CD4-positive, alpha-beta T cell treated with Interleukin-1 beta for 1 hour (primary cell): ENCODE data around the gene PRCC.
A peak's percentile ranks its signal among the peaks of the same experiment; 100 is the strongest.

ENCODE experiments used
- DNase-seq, 2 donors: peaks; one replicate each; pipeline ENCODE4 v3.0.0-alpha.2; 2020 to 2022

Gene PRCC

DNA sequence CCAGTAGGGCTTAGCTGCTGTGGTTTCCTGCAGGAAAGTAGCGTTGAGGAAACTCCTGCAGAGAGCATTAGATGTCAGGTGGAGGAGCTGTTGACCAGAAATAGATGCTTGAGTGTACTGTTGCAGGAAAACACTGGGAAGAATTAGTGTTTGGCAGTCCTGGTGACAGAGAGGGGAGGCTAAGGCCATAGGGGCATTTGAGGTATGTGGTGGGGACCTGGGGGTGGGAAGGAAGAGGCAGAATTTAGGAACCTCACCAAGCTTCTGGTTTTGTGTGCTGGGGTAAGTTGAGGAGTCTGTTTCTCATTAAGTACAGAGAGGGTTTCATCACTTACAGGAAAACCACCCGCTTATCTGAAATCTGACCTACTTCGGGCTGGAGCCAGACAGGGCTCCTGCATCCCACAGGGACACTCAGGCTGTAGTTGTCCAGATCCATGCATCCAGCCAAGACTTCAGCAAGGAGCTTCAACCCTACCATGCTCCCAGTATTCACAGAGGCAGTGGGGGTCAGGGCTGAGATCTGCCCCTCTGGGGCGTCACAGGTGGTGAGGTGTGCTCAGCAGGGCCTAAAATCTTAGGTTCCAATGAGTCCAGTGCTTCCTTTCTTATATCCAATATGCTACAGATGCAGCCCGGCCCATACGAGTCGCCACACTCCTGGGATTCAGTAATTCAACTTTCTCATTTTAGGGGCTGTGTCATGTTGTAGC lies 34.2 kb downstream of the PRCC start:
- DNase-seq = no peak

DNA sequence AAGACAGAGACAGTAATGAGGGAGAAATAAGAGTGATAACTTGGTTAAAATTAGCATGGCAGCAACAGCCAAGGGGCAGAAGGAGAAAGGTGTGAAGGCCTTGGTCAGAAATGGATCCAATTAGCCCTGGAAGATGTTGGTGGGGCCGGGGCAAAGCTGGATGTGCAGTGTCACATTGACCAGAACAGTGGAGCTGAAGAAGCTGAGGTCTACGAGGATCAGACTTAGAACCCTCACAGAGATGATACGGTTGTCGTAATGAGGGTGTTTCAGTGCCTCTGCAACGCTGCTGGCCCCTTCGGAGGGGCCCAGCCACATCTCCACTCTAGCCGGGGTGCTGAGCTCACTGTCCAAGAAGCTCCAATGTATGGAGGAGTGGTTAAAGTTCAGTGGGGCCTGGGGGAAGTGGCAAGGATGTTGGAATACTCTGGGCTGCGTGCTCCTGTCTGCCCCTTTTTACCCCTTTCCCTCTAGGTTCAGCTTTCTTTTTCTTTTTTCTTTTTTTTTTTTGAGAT lies 35.1 kb downstream of the PRCC start:
- no peak for DNase-seq

GRCh38 chr1:156803086-156803851 lies 35.9 kb downstream of the PRCC start:
- no peak for DNase-seq

GRCh38 chr1:156804026-156804425 lies 36.7 kb downstream of the PRCC start:
- DNase-seq = no peak

DNA sequence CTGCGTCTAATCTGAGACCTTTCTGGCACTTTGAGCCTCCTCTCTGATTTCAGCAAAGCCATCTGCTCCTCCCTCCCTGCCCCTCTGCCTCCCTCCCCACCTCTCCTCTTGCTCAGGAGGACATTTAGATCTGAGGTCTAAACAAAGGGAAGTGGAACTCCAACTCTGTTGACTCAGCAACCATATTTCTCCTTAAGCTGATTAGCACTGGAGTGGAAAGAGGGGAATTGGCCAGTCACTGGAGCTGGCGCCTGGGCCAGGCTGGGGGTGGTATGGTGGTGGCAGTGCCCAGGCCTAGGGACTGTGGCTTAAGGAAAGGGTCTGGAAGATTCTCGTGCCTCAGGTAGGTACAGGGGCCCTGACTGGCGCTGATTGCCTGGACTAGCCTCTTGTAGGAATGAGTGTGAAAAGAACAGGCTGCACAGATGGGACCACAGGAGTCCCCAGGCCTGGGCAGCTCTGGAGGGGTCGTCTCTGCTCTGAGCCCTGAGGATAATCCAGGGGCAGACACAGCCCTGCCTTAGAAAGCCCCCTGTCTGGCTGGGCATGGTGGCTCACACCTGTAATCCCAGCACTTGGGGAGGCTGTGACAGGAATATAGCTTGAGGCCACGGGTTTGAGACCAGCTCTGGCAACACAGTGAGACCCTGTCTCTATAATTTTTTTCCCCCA lies 37.4 kb downstream of the PRCC start:
- DNase-seq = no peak

GRCh38 chr1:156805766-156806511 lies 38.6 kb downstream of the PRCC start:
- no peak for DNase-seq

DNA sequence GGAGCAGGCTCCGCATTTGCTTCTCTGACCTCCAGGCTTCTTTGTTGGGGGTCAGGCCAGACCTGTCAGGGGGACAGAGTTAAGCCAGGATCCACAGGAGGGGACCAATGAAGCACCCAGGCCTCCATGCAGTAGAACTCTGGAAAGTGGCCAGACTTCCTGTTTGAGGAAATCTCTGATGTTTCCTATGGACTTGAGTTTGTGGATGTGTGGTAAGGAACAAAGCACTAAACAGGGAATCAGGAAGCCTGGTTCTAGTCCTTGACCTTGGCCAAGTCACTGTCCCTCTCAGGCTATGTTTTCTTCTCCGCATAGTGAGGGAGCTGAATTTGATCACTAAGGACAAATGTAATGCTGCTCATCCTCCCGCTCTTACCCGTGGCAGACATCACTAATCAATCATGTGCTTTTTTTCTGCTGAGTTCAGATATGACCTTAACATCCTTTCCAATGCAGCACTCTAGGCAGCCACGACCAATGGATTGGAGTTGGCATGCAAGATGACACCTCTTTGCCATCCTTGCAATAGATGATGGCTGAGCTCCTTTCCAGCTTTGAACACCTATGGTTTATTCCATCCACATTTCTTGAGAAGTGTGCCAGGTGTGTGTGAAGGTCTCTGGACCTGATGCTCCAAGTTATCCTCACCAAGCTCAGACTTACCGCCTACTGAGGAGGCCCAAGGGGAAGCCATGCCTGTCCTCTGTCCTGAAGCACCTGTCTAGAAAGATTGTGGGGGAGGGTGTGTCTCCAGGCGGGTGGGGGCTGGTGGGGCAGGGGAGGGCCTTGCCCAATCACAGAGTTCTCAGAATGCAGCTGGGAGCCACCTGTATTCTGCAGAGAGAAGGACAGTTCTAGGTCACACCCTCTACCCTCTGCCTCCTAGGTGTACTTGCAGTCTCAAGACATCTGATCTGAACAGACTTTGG lies 39.4 kb downstream of the PRCC start:
- no peak for DNase-seq

GRCh38 chr1:156807627-156808026 lies 40.3 kb downstream of the PRCC start:
- no peak for DNase-seq

DNA sequence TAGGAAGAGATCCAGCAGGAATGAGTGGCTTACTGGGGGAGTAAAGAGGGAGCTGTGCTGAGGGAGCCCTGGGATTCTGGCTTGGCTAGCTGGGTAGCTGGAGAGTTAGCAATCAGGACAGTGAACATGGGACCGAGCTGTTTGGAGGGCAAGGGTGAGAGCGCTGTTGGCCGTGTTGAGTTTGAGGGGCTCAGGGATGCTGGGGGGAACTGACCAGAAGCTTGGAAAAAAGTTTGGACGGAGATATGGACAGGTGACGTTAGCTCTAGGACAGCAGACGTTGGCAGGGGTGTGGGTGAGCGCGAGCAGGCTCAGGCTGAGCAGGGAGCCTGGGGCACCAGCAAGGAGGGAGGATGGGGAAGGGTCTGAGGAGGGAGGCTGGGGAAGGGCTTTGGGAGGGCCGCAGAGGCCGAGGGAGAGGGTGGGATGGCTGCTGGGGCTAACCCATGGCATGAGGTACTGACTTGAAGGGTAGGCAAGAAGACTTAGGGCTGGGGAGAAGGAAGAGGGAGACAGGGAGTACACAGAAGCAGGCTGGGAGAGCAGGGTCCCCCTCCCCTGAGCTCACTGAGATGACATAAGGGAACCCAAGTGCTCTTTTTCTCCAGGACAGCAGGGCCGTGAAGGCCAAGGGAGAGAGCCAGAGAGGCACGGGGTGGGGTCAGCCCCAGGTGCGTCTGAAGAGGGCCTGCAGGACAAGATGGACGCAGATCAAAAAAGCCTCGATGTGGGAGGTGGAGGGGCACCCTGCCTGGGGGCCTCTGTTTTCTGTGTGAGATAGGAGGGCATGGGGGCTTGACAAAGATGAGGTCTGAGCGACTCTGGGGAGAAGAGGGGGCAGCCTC lies 41.1 kb downstream of the PRCC start:
- no peak for DNase-seq

DNA sequence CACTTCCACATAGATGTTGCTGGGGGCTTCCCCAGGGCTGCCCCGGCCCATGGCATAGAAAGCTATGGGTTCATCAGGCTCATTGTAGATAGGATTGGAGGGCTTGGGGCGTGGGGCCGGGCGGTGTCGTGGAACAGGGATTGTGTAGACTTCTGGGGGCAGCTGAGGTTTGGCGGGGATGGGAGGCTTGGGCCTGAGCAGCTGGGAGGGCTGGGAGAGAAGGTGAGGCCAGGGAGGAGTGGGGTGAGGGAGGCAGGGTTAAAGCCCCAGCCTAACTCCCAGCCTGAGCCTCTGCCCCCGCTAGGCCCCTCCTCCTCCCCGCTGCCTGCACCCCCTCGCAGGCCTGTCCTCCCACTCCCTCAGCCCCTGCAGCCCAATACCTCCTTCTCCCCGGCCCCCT lies 41.9 kb downstream of the PRCC start:
- DNase-seq = no peak

GRCh38 chr1:156809711-156810366 lies 42.5 kb downstream of the PRCC start:
- no peak for DNase-seq

GRCh38 chr1:156811168-156811567 lies 43.8 kb downstream of the PRCC start:
- DNase-seq = no peak

GRCh38 chr1:156812293-156812990 lies 45.1 kb downstream of the PRCC start:
- no peak for DNase-seq

DNA sequence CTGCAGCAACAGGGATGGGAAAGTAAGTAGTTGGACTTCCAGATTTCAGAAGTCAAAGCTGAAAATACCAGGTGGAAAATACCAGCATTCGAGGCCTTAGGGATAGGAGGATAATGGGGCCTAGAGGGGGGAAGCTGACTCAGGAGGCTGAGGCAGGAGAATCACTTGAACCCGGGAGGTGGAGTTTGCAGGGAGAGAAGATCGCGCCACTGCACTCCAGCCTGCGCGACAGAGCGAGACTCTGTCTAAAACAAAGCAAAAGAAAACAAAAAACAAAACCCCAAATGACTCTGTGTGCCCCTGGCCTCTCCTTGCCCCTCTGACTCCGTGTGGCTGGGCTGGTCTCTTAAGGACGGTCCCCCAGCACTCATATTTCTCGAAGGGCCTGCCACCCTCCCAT lies 46.0 kb downstream of the PRCC start:
- no peak for DNase-seq

DNA sequence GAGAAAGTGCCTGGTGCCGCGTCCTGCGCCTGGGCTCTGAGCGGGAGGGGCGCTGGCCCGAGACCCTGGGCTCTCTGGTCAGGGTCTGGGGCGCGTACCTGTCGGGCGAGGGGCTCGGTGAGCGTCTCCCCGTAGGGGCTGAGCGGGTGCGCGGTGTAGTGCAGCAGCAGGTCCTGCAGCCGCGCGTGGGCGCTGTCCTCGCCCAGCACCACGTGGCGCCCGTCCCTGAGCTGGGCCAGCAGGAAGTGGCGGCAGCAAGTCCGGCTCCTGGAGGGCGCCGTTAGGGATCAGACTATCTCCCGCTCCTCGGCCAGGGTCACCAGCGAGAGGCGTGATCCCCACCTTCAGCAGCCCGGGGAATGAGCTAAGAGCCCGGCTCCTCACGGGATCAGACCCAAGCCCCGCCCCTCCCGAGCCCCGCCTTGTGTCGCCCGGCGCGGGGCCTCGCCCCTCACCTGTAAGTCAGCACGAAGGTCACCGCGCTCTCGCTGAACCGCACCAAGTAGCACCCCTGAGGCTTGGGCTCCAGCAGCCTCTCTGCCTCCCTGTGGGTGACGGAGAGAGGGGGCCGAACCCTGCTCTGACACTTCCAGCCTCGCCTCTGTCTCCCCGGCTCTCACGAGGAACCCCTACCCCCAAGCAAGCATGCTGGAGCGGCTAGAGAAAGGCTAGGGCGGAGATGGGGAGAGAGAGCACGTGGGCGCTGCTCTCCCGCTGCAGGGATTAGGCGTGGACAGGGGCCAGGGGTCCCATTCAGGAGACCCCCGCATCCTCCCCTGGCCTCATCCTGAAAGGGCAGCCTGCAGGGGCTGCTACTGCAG lies 46.6 kb downstream of the PRCC start:
- peak; percentile 73 to 80 for DNase-seq

- peak; percentile 36 to 51 for DNase-seq
These were observed 47.4 kb downstream of the PRCC start for GRCh38 chr1:156814571-156815260.

DNA sequence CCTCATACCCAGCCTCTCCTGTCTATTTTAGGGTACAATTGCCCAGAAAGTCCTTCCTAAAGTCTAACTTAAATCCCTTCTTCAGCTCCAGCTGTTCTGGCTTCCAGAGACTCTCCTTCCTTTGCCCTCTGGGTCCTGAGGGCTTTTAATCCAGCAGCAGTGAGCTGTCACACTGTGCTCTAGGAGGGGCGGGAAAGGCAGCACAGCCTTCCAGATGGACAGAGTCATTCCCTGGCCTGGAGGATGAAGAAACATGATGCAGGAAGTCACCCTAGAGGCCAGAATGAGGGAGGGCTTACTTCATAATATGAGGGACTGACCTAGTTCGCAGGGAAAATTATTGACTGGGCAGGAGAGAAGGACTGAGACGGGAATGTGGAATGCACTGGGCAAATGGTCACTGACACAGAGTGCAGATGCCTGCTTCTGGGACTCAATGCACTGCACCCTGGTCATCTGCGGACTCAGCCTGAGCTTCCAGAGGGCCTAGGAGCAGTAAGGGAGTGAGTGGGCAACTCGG lies 48.0 kb downstream of the PRCC start:
- DNase-seq = no peak

GRCh38 chr1:156815961-156816422 lies 48.7 kb downstream of the PRCC start:
- no peak for DNase-seq
